ENCODE results near the gene HIPK1. TPM values are rescaled to one million over a fixed set of nuclear protein-coding genes. Genes with fewer than 3 reads are reported as not detected.

Gene HIPK1
- total RNA-seq, 6 experiments from 2014 or later: 34.6 to 49.1 (median 38.7) TPM

- Mint-ChIP-seq H3K36me3 (ENCODE audit: low read depth) (no peaks in the 10 kb centered on the region), H3K27me3 (ENCODE audit: insufficient read depth) (peaks cover 10% of the 10 kb centered on the region), H3K4me3 (no peak overlapping the region), H3K4me1 (ENCODE audit: low read depth) (peaks cover 39% of the 10 kb centered on the region), H3K27ac (no peak overlapping the region), H3K9me3 (no peaks in the 10 kb centered on the region)
- TF ChIP-seq, protein P1, sequence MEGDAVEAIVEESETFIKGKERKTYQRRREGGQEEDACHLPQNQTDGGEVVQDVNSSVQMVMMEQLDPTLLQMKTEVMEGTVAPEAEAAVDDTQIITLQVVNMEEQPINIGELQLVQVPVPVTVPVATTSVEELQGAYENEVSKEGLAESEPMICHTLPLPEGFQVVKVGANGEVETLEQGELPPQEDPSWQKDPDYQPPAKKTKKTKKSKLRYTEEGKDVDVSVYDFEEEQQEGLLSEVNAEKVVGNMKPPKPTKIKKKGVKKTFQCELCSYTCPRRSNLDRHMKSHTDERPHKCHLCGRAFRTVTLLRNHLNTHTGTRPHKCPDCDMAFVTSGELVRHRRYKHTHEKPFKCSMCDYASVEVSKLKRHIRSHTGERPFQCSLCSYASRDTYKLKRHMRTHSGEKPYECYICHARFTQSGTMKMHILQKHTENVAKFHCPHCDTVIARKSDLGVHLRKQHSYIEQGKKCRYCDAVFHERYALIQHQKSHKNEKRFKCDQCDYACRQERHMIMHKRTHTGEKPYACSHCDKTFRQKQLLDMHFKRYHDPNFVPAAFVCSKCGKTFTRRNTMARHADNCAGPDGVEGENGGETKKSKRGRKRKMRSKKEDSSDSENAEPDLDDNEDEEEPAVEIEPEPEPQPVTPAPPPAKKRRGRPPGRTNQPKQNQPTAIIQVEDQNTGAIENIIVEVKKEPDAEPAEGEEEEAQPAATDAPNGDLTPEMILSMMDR (IDR thresholded peaks at IDR 0.05): no peak
- peak; percentile 52 for DNase-seq
Measured at GRCh38 chr1:114008480-114008941, 79.4 kb downstream of the HIPK1 start.

DNA sequence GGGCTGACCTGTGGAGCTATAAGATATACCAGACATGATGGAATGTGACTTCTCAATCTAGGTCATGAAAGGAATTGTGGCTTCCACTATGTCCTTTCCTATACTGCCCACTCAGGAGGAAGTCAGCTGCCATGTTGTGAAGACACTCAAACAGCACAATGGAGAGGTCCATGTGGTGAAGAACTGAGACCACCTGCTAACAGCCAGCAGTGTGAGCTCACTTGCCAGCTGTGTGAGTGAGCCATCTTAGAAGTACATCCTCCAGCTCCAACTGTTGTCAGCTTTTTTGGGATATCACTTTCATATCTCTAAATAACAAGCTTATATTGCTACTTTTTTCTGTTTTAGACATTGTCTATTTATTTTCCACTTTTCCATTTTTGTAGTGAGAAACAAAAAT, 79.9 kb downstream of the HIPK1 start:
- Mint-ChIP-seq H3K9me3 (no peaks in the 10 kb centered on the region), H3K27me3 (ENCODE audit: insufficient read depth) (peaks cover 8% of the 10 kb centered on the region), H3K4me3 (no peak overlapping the region), H3K4me1 (ENCODE audit: low read depth) (peaks cover 38% of the 10 kb centered on the region), H3K36me3 (ENCODE audit: low read depth) (no peaks in the 10 kb centered on the region), H3K27ac (no peak overlapping the region)
- TF ChIP-seq, protein P1 (IDR thresholded peaks at IDR 0.05): no peak
- no peak for DNase-seq

GRCh38 chr1:114009393-114009792, 80.3 kb downstream of the HIPK1 start:
- Mint-ChIP-seq H3K9me3 (no peaks in the 10 kb centered on the region), H3K4me1 (ENCODE audit: low read depth) (peaks cover 42% of the 10 kb centered on the region), H3K27me3 (ENCODE audit: insufficient read depth) (peaks cover 7% of the 10 kb centered on the region), H3K27ac (no peak overlapping the region), H3K4me3 (no peak overlapping the region), H3K36me3 (ENCODE audit: low read depth) (no peaks in the 10 kb centered on the region)
- peak; percentile 66 for DNase-seq
- TF ChIP-seq, protein P1 (IDR thresholded peaks at IDR 0.05): no peak

DNA sequence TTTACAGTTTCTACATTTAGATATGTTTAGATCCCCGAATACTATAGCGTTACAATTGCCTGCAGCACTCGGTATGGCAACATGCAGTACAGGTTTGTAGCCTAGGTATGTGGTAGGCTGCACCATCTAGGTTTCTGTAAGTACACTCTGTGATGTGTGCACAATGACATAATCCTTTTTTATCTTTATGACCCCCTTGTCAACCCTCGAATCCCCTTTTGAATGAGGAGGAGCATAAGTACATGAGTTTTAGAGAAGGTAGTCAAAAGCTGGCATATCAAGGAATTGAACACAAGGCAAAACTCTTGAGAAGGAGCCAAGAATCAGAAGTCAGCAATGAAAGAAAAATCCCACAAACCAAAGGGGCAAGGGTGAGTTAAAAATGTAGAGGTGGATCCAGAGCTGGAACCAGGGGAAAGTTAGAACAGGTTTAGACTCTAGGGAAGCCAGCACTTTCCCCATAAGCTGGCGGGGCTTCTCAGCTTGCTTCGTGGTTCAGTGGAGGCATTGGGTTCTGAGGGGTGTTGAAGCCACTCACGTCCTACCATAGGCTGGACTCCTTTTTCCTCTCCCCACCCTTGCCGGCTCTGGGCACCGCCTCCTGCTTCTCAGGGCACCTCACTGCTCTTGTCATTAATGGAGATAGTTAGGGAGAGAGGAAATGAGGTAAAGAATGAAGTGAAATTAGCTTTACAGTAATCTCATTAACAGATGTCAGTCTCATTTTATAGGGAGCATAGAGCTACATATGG, 81.5 kb downstream of the HIPK1 start:
- no peaks in the 10 kb centered on the region for H3K36me3 Mint-ChIP-seq (ENCODE audit: low read depth)
- no peak overlapping the region for H3K27ac Mint-ChIP-seq
- DNase-seq: no peak
- no peaks in the 10 kb centered on the region for H3K9me3 Mint-ChIP-seq
- peaks cover 6% of the 10 kb centered on the region for H3K27me3 Mint-ChIP-seq (ENCODE audit: insufficient read depth)
- no peak overlapping the region for H3K4me3 Mint-ChIP-seq
- TF ChIP-seq, protein P1 (IDR thresholded peaks at IDR 0.05): no peak
- H3K4me1 Mint-ChIP-seq (ENCODE audit: low read depth): peaks cover 53% of the 10 kb centered on the region

GRCh38 chr1:114011796-114012195, 82.7 kb downstream of the HIPK1 start:
- no peaks in the 10 kb centered on the region for H3K9me3 Mint-ChIP-seq
- no peaks in the 10 kb centered on the region for H3K36me3 Mint-ChIP-seq (ENCODE audit: low read depth)
- H3K27me3 Mint-ChIP-seq (ENCODE audit: insufficient read depth): peaks cover 3% of the 10 kb centered on the region
- peaks cover 53% of the 10 kb centered on the region for H3K4me1 Mint-ChIP-seq (ENCODE audit: low read depth)
- no peak for DNase-seq
- no peak overlapping the region for H3K27ac Mint-ChIP-seq
- H3K4me3 Mint-ChIP-seq: no peak overlapping the region; the same call in 1 of the 2 replicates
- TF ChIP-seq, protein P1 (IDR thresholded peaks at IDR 0.05): no peak
